Measurements from ENCODE around the gene CHCHD4. TPM values are rescaled to one million over a fixed set of nuclear protein-coding genes. Genes with fewer than 3 reads are reported as not detected.
"Not testable (repeated sequence)": the region's sequence is repeated elsewhere in the genome, so short reads cannot be mapped to it uniquely, and the experiment has no call there.

The CHCHD4 gene
- total RNA-seq, 6 experiments from 2014 or later = 9.4 to 12.0 (median 10.1) TPM

GRCh38 chr3:14097616-14098391 is 26.9 kb downstream of the CHCHD4 start:
- Mint-ChIP-seq H3K9me3 (no peaks in the 10 kb centered on the region), H3K4me1 (ENCODE audit: low read depth) (no peaks in the 10 kb centered on the region), H3K27ac (no peak overlapping the region), H3K36me3 (ENCODE audit: low read depth) (no peaks in the 10 kb centered on the region), H3K27me3 (ENCODE audit: insufficient read depth) (peaks cover 10% of the 10 kb centered on the region), H3K4me3 (no peak overlapping the region)
- DNase-seq = no peak
- TF ChIP-seq CTCF (IDR thresholded peaks at IDR 0.05) = no peak

- Mint-ChIP-seq H3K4me3 (no peak overlapping the region), H3K27ac (no peak overlapping the region), H3K4me1 (ENCODE audit: low read depth) (no peaks in the 10 kb centered on the region), H3K9me3 (no peaks in the 10 kb centered on the region), H3K27me3 (ENCODE audit: insufficient read depth) (peaks cover 11% of the 10 kb centered on the region), H3K36me3 (ENCODE audit: low read depth) (no peaks in the 10 kb centered on the region)
- no peak for DNase-seq
- TF ChIP-seq CTCF (IDR thresholded peaks at IDR 0.05) = 0 out of 2 replicates have a peak, but pooled peaks have one; percentile 10
These were observed 27.9 kb downstream of the CHCHD4 start for GRCh38 chr3:14096742-14097141.

GRCh38 chr3:14093831-14094230 is 30.8 kb downstream of the CHCHD4 start:
- Mint-ChIP-seq H3K9me3 (no peaks in the 10 kb centered on the region), H3K4me1 (ENCODE audit: low read depth) (no peaks in the 10 kb centered on the region), H3K4me3 (no peak overlapping the region), H3K27me3 (ENCODE audit: insufficient read depth) (peaks cover 18% of the 10 kb centered on the region), H3K36me3 (ENCODE audit: low read depth) (no peaks in the 10 kb centered on the region), H3K27ac (no peak overlapping the region)
- DNase-seq = no peak
- no peak for TF ChIP-seq CTCF (IDR thresholded peaks at IDR 0.05)

- no peak overlapping the region for H3K4me3 Mint-ChIP-seq
- peaks cover 4% of the 10 kb centered on the region for H3K9me3 Mint-ChIP-seq
- no peak for TF ChIP-seq CTCF (IDR thresholded peaks at IDR 0.05)
- H3K27ac Mint-ChIP-seq = no peak overlapping the region
- peaks cover 18% of the 10 kb centered on the region for H3K27me3 Mint-ChIP-seq (ENCODE audit: insufficient read depth)
- no peak for DNase-seq
- no peaks in the 10 kb centered on the region for H3K4me1 Mint-ChIP-seq (ENCODE audit: low read depth)
- H3K36me3 Mint-ChIP-seq (ENCODE audit: low read depth) = no peaks in the 10 kb centered on the region
These were observed 32.2 kb downstream of the CHCHD4 start for GRCh38 chr3:14092464-14092863.

GRCh38 chr3:14091959-14092358 is 32.7 kb downstream of the CHCHD4 start:
- H3K27me3 Mint-ChIP-seq (ENCODE audit: insufficient read depth) = peaks cover 18% of the 10 kb centered on the region
- not testable (repeated sequence) for H3K9me3 Mint-ChIP-seq; DNase-seq; H3K36me3 Mint-ChIP-seq (ENCODE audit: low read depth); H3K4me3 Mint-ChIP-seq; H3K27ac Mint-ChIP-seq; H3K4me1 Mint-ChIP-seq (ENCODE audit: low read depth)

GRCh38 chr3:14087461-14087860 is 37.2 kb downstream of the CHCHD4 start:
- DNase-seq; H3K36me3 Mint-ChIP-seq (ENCODE audit: low read depth); H3K27ac Mint-ChIP-seq; H3K4me3 Mint-ChIP-seq; H3K4me1 Mint-ChIP-seq (ENCODE audit: low read depth); H3K9me3 Mint-ChIP-seq: not testable (repeated sequence)
- H3K27me3 Mint-ChIP-seq (ENCODE audit: insufficient read depth) = peaks cover 15% of the 10 kb centered on the region
